ENCODE measurements around the gene CHRNA4. TPM values are rescaled to one million over a fixed set of nuclear protein-coding genes. Genes with fewer than 3 reads are reported as not detected.

CHRNA4 gene
- total RNA-seq, 2 experiments from 2014 or later, result not detected

GRCh38 chr20:63317601-63318291, 43.4 kb downstream of the CHRNA4 start:
- Histone ChIP-seq H3K4me1 (ENCODE audit: insufficient read depth, low read length) (no peaks in the 10 kb centered on the region), H3K27ac (ENCODE audit: low read depth in 1 of 2, low read length in 2 of 2) (no peak overlapping the region), H3K27me3 (ENCODE audit: control insufficient read depth in 1 of 2, insufficient read depth in 2 of 2, low read length in 2 of 2) (peaks cover 0 to 4% of the 10 kb centered on the region in 2 experiments), H3K4me3 (ENCODE audit: low read length) (no peak overlapping the region), H3K36me3 (ENCODE audit: insufficient read depth, low read length) (no peaks in the 10 kb centered on the region), H3K9me3 (ENCODE audit: control insufficient read depth in 1 of 2, insufficient read depth in 1 of 2, low read length in 2 of 2) (peaks cover 0 to 4% of the 10 kb centered on the region in 2 experiments)
- Mint-ChIP-seq H3K27ac (no peak overlapping the region), H3K36me3 (ENCODE audit: low read depth) (no peaks in the 10 kb centered on the region), H3K4me1 (ENCODE audit: low read depth) (no peaks in the 10 kb centered on the region), H3K4me3 (no peak overlapping the region), H3K9me3 (no peaks in the 10 kb centered on the region), H3K27me3 (no peaks in the 10 kb centered on the region)
- no peak for DNase-seq
- no peak for ATAC-seq (ENCODE audit: poor library complexity)
- CTCF ChIA-PET, result no interaction called here
- no peak for TF ChIP-seq CTCF (IDR thresholded peaks at IDR 0.05)
- intact Hi-C loops (cut with DNase I, micrococcal nuclease), result loop anchor here in 1 of 2 experiments (10.0 kb wide), 1 partner anchor 67 kb away; no protein-coding TSS in a partner anchor
- POLR2A ChIA-PET, result no interaction called here

- Mint-ChIP-seq H3K4me1 (ENCODE audit: low read depth) (no peaks in the 10 kb centered on the region), H3K27me3 (no peaks in the 10 kb centered on the region), H3K27ac (no peak overlapping the region), H3K9me3 (no peaks in the 10 kb centered on the region), H3K4me3 (no peak overlapping the region), H3K36me3 (ENCODE audit: low read depth) (no peaks in the 10 kb centered on the region)
- ChIA-PET CTCF (no interaction called here), POLR2A (no interaction called here)
- DNase-seq (no peak), ATAC-seq (ENCODE audit: poor library complexity) (no peak)
- Histone ChIP-seq H3K4me1 (ENCODE audit: insufficient read depth, low read length) (no peaks in the 10 kb centered on the region), H3K27ac (ENCODE audit: low read depth in 1 of 2, low read length in 2 of 2) (no peak overlapping the region), H3K27me3 (ENCODE audit: control insufficient read depth in 1 of 2, insufficient read depth in 2 of 2, low read length in 2 of 2) (peaks cover 0 to under 1% of the 10 kb centered on the region in 2 experiments), H3K9me3 (ENCODE audit: control insufficient read depth in 1 of 2, insufficient read depth in 1 of 2, low read length in 2 of 2) (peaks cover 0 to 4% of the 10 kb centered on the region in 2 experiments), H3K36me3 (ENCODE audit: insufficient read depth, low read length) (no peaks in the 10 kb centered on the region), H3K4me3 (ENCODE audit: low read length) (no peak overlapping the region)
- intact Hi-C loops (cut with DNase I, micrococcal nuclease), result loop anchor here in 1 of 2 experiments (10.0 kb wide), 1 partner anchor 68 kb away; no protein-coding TSS in a partner anchor
- TF ChIP-seq CTCF (IDR thresholded peaks at IDR 0.05), result no peak
Observed at GRCh38 chr20:63317061-63317460, 44.1 kb downstream of the CHRNA4 start.

GRCh38 chr20:63316502-63316921, 44.6 kb downstream of the CHRNA4 start:
- CTCF ChIA-PET, result no interaction called here
- POLR2A ChIA-PET, result no interaction called here
- TF ChIP-seq CTCF (IDR thresholded peaks at IDR 0.05), result no peak
- Histone ChIP-seq H3K4me3 (ENCODE audit: low read length) (no peak overlapping the region), H3K27me3 (ENCODE audit: control insufficient read depth in 1 of 2, insufficient read depth in 2 of 2, low read length in 2 of 2) (no peaks in the 10 kb centered on the region), H3K4me1 (ENCODE audit: insufficient read depth, low read length) (no peaks in the 10 kb centered on the region), H3K27ac (ENCODE audit: low read depth in 1 of 2, low read length in 2 of 2) (no peak overlapping the region), H3K9me3 (ENCODE audit: control insufficient read depth in 1 of 2, insufficient read depth in 1 of 2, low read length in 2 of 2) (peaks cover 0 to 4% of the 10 kb centered on the region in 2 experiments), H3K36me3 (ENCODE audit: insufficient read depth, low read length) (no peaks in the 10 kb centered on the region)
- no peaks in the 10 kb centered on the region for H3K36me3 Mint-ChIP-seq (ENCODE audit: low read depth)
- intact Hi-C loops (cut with DNase I, micrococcal nuclease), result loop anchor here in 1 of 2 experiments (10.0 kb wide), 1 partner anchor 68 kb away; no protein-coding TSS in a partner anchor
- H3K27me3 Mint-ChIP-seq, result no peaks in the 10 kb centered on the region
- no peak overlapping the region for H3K4me3 Mint-ChIP-seq
- no peak overlapping the region for H3K27ac Mint-ChIP-seq
- H3K9me3 Mint-ChIP-seq, result no peaks in the 10 kb centered on the region
- ATAC-seq (ENCODE audit: poor library complexity) (no peak), DNase-seq (no peak)
- H3K4me1 Mint-ChIP-seq (ENCODE audit: low read depth), result no peaks in the 10 kb centered on the region
